Measurements from ENCODE around the gene EIF3I.

DNA sequence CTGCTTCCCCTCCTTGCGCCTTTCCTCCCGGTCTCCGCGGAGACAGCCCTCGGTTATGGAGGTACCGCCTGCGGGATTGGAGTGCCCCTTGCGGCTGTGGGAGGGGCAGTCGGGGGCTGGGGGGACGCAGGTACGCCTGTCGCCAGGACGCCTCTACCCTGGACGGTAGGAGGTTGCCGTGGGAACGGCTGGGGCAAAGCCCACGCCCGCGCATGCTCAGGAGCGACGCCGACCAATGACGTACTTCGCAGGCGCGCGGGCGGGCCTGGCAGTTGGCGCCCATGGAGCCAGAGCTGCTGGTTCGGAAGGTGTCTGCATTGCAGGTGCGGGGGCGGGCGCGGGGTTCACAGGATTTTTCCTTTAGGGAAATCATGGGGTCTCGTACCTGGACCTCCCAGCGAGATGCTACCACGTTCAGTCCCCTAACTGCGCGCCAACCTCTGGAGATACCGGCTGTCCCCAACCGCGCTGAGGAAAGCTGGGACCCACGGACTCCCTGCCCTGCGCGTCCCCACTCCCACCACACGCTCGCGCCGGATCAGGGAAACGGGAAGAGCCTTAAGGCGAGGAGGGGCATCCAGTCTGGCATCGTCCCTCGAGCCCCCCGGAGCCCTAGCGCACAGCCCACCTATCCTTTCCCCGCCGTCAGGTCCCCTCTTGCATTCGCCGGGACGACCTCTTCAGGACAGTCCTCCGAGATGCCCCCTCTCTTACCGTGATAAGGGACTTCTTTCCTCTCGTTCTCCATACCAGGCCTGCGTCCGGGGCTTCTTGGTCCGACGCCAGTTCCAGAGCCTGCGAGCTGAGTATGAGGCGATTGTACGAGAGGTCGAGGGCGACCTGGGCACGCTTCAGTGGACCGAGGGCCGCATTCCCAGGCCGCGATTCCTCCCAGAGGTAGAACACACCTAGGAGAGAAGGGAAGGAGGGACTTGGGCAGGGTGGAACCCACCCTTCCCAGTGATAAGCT, 16.5 kb upstream of the EIF3I start, which contains the start of gene IQCC:
- TF ChIP-seq, protein P1, sequence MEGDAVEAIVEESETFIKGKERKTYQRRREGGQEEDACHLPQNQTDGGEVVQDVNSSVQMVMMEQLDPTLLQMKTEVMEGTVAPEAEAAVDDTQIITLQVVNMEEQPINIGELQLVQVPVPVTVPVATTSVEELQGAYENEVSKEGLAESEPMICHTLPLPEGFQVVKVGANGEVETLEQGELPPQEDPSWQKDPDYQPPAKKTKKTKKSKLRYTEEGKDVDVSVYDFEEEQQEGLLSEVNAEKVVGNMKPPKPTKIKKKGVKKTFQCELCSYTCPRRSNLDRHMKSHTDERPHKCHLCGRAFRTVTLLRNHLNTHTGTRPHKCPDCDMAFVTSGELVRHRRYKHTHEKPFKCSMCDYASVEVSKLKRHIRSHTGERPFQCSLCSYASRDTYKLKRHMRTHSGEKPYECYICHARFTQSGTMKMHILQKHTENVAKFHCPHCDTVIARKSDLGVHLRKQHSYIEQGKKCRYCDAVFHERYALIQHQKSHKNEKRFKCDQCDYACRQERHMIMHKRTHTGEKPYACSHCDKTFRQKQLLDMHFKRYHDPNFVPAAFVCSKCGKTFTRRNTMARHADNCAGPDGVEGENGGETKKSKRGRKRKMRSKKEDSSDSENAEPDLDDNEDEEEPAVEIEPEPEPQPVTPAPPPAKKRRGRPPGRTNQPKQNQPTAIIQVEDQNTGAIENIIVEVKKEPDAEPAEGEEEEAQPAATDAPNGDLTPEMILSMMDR (IDR thresholded peaks at IDR 0.05 in 2 of 3, conservative IDR thresholded peaks at IDR 0.05 in 1 of 3; ENCODE audit: control insufficient read depth in 2 of 3, extremely low read depth in 1 of 3, insufficient read depth in 1 of 3, low read depth in 3 of 3, low read length in 3 of 3): no peak
- TF ChIP-seq CREB1 (IDR thresholded peaks at IDR 0.05; ENCODE audit: low read depth) (peak; percentile 94), RFX5 (IDR thresholded peaks at IDR 0.05; ENCODE audit: low read depth, low read length) (no peak), TARDBP (IDR thresholded peaks at IDR 0.05; ENCODE audit: borderline replicate concordance) (no peak), RCOR1 (conservative IDR thresholded peaks at IDR 0.05; ENCODE audit: low read depth, low read length) (no peak), CHD4 (IDR thresholded peaks at IDR 0.05) (no peak), ESRRA (IDR thresholded peaks at IDR 0.05; ENCODE audit: low read length) (no peak), POLR2AphosphoS5 (IDR thresholded peaks at IDR 0.05; ENCODE audit: low read length) (peak; percentile 71)
- TF ChIP-seq, protein P2, sequence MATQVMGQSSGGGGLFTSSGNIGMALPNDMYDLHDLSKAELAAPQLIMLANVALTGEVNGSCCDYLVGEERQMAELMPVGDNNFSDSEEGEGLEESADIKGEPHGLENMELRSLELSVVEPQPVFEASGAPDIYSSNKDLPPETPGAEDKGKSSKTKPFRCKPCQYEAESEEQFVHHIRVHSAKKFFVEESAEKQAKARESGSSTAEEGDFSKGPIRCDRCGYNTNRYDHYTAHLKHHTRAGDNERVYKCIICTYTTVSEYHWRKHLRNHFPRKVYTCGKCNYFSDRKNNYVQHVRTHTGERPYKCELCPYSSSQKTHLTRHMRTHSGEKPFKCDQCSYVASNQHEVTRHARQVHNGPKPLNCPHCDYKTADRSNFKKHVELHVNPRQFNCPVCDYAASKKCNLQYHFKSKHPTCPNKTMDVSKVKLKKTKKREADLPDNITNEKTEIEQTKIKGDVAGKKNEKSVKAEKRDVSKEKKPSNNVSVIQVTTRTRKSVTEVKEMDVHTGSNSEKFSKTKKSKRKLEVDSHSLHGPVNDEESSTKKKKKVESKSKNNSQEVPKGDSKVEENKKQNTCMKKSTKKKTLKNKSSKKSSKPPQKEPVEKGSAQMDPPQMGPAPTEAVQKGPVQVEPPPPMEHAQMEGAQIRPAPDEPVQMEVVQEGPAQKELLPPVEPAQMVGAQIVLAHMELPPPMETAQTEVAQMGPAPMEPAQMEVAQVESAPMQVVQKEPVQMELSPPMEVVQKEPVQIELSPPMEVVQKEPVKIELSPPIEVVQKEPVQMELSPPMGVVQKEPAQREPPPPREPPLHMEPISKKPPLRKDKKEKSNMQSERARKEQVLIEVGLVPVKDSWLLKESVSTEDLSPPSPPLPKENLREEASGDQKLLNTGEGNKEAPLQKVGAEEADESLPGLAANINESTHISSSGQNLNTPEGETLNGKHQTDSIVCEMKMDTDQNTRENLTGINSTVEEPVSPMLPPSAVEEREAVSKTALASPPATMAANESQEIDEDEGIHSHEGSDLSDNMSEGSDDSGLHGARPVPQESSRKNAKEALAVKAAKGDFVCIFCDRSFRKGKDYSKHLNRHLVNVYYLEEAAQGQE (IDR thresholded peaks at IDR 0.05; ENCODE audit: low read depth, low read length): no peak
- TF ChIP-seq, protein P3, sequence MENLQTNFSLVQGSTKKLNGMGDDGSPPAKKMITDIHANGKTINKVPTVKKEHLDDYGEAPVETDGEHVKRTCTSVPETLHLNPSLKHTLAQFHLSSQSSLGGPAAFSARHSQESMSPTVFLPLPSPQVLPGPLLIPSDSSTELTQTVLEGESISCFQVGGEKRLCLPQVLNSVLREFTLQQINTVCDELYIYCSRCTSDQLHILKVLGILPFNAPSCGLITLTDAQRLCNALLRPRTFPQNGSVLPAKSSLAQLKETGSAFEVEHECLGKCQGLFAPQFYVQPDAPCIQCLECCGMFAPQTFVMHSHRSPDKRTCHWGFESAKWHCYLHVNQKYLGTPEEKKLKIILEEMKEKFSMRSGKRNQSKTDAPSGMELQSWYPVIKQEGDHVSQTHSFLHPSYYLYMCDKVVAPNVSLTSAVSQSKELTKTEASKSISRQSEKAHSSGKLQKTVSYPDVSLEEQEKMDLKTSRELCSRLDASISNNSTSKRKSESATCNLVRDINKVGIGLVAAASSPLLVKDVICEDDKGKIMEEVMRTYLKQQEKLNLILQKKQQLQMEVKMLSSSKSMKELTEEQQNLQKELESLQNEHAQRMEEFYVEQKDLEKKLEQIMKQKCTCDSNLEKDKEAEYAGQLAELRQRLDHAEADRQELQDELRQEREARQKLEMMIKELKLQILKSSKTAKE (IDR thresholded peaks at IDR 0.05; ENCODE audit: low read depth, poor library complexity, severe bottlenecking): no peak

All from GM12878 (cell line).